Measurements from ENCODE around the gene CACNA1A.

Gene CACNA1A

DNA sequence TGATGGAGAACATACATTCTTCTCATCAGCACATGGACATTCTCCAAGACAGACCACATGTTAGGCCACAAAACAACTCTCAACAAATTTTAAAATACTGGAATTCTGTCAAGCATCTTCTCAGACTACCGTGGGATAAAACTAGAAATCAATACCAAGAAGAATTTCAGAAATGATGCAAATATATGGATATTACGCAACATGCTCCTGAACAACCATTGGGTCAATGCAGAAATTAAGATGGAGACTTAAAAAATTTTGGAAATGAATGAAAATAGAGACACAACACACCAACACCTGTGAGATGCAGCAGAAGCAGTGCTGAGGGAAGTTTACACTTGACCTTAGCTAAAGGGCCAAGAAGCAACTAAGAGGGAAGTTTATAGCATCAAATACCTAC lies 162.8 kb downstream of the CACNA1A start:
- TF ChIP-seq, protein P1, sequence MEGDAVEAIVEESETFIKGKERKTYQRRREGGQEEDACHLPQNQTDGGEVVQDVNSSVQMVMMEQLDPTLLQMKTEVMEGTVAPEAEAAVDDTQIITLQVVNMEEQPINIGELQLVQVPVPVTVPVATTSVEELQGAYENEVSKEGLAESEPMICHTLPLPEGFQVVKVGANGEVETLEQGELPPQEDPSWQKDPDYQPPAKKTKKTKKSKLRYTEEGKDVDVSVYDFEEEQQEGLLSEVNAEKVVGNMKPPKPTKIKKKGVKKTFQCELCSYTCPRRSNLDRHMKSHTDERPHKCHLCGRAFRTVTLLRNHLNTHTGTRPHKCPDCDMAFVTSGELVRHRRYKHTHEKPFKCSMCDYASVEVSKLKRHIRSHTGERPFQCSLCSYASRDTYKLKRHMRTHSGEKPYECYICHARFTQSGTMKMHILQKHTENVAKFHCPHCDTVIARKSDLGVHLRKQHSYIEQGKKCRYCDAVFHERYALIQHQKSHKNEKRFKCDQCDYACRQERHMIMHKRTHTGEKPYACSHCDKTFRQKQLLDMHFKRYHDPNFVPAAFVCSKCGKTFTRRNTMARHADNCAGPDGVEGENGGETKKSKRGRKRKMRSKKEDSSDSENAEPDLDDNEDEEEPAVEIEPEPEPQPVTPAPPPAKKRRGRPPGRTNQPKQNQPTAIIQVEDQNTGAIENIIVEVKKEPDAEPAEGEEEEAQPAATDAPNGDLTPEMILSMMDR (IDR thresholded peaks at IDR 0.05; ENCODE audit: borderline replicate concordance, insufficient read depth, low read depth, low read length): no peak
- no peak overlapping the region for H3K4me3 ChIP-seq (ENCODE audit: low read depth, low read length)

DNA sequence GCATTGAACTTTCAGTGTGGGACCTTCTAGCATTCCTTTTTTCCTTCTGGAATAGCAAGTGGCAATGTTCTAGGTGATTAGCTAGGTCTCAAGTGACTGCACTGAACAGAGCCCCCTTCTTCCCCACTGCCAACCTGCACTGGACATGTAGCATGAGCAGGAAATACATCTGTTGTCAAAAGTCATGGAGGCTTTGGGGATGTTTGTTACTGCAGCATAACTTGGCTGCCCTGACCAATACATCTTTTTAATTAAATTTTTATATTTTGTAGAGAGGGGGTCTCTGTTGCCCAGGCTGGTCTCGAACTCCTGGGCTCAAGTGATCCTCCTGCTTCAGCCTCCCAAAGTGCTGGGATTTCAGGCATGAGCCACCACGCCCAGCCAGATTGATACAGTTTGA lies 163.6 kb downstream of the CACNA1A start:
- TF ChIP-seq, protein P1 (IDR thresholded peaks at IDR 0.05; ENCODE audit: borderline replicate concordance, insufficient read depth, low read depth, low read length): no peak
- no peak overlapping the region for H3K4me3 ChIP-seq (ENCODE audit: low read depth, low read length)

DNA sequence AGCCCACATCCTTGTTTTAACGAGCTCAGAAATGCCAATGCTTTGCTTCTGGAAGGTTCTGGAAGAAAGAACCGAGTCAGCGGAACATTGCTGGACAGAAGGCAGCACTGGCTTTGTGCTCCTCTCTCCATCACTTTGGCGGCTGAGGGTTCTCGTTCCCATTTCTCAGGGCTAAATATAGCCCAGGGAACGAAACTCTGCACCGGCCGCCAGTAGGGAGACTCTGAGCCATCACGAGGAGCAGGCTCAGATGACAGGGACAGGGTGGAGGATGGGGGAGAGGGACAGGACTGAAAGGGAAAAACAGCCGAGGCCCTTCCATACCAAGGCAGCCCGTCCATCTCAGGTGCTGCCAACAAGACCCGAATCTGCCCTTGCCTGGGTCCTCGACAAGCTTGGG lies 166.4 kb downstream of the CACNA1A start:
- no peak overlapping the region for H3K4me3 ChIP-seq (ENCODE audit: low read depth, low read length)
- TF ChIP-seq, protein P1 (IDR thresholded peaks at IDR 0.05; ENCODE audit: borderline replicate concordance, insufficient read depth, low read depth, low read length): no peak

DNA sequence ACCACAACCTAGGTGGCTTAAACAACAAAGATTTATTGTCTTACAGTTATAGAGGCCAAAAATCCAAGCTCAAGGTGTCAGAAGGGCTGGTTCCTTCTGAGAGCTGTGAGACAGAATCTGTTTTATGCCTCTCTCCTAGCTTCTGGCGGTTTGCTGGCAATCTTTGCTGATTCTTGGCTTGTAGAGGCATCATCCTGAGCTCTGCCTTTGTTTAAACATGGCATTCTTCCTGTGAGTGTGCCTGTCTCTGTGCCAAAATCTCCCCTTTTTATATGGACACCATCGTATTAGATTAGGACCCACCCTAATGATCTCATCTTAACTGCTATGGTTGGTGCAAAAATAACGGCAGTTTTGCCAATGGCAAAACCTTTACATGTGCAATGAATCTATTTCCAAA lies 169.1 kb downstream of the CACNA1A start:
- TF ChIP-seq, protein P1 (IDR thresholded peaks at IDR 0.05; ENCODE audit: borderline replicate concordance, insufficient read depth, low read depth, low read length): no peak
- no peak overlapping the region for H3K4me3 ChIP-seq (ENCODE audit: low read depth, low read length)

DNA sequence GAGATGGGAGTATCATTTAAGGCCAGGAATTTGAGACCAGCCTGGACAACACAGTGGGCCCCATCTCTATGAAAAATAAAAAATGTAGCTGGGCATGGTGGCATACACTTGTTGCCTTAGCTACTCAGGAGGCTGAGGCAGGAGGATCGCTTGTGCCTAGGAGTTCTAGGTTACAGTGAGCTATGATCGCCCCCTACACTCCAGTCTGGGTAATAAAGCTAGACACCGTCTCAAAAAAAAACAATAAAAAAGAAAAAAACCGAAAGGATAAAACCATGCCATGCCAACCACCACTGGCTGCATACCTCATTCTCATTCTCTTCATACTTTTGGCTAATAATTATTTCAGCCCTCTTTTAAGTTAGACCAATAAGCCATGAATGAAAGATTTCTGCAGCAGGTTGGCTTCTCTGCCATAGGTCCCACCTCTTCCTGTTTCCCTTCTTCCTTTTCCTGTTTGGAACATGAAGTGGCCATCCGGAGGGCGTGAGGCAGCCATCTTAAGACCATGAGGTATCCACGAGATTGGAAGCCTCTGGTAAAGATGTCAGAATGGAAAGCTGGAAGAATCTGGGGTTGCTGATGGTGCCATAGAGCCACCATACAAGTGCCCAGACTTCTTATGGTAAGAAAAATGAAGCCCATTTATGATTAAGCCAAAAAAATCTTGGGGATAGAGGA lies 171.3 kb downstream of the CACNA1A start:
- H3K4me3 ChIP-seq (ENCODE audit: low read depth, low read length): no peak overlapping the region
- TF ChIP-seq, protein P1 (IDR thresholded peaks at IDR 0.05; ENCODE audit: borderline replicate concordance, insufficient read depth, low read depth, low read length): no peak

DNA sequence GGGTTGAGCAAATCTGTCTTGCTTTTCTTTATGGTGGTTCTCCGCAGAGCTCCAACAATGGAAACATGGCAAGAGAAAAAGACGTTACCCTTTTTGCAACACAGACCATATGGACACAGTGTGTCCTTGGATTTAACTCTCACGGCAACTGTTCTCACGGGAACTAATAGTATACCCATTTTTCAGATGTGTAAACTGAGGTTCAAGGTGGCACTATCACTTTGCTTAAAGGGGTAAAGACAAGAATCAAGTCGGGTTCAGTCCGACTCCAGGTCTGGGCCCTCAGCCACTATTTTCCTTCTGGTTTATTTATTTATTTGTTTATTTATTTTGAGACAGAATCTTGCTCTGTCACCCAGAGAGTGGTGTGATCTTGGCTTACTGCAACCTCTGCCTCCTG lies 176.0 kb downstream of the CACNA1A start:
- TF ChIP-seq, protein P1 (IDR thresholded peaks at IDR 0.05; ENCODE audit: borderline replicate concordance, insufficient read depth, low read depth, low read length): no peak

DNA sequence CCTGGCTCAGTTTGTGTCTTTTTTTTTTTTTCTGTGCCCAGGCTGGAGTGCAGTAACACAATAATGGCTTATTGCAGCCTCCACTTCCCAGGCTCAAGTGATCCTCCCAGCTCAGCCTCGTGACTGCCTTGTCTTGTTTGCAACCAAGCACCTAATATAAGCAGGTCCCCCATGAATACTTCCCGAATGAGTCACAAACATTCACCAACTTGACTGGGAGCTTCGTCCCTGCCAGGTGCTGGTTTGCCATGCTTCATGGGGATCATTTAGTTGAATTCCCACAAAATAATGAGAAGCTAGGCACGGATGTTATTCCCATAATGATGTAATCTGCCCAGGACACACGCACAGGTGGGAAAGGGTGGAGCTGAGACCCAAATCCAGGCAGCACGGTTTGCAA lies 176.5 kb downstream of the CACNA1A start:
- TF ChIP-seq, protein P1 (IDR thresholded peaks at IDR 0.05; ENCODE audit: borderline replicate concordance, insufficient read depth, low read depth, low read length): no peak

More for the DNA sequence above, 176.0 kb downstream of the CACNA1A start:
- H3K4me3 ChIP-seq (ENCODE audit: low read depth, low read length): no peak overlapping the region

More for the DNA sequence above, 176.5 kb downstream of the CACNA1A start:
- H3K4me3 ChIP-seq (ENCODE audit: low read depth, low read length): no peak overlapping the region

Data from GM12875 (cell line).